OCI-LY3 (cell line): ENCODE data around the gene CHMP4A.
A peak's percentile ranks its signal among the peaks of the same experiment; 100 is the strongest.

Source experiments
- H2AFZ ChIP-seq: fragments of 200-600, 300-600 bp; shearing (Covaris generic); 2 replicates; pipeline ENCODE4 v1.6.0; 2014; ENCODE audit warnings: antibody characterized with exemption, low read depth, low read length
- H3K27ac ChIP-seq: fragments of 200-600, 300-600 bp; sonication (generic); 2 replicates; pipeline ENCODE4 v1.5.1; 2014; ENCODE audit warnings: mild to moderate bottlenecking, low read length, moderate library complexity, mixed read lengths
- H3K27me3 ChIP-seq: fragments of 200-600, 300-600 bp; sonication (generic); 2 replicates; pipeline ENCODE4 v1.6.1; 2014; ENCODE audit warnings: low read depth, low read length, mixed read lengths
- H3K36me3 ChIP-seq: fragments of 200-600, 300-600 bp; sonication (generic); replicated peaks from 2 replicates; pipeline ENCODE3; 2014; ENCODE audit warnings: low read depth, low read length, mixed read lengths
- H3K4me1 ChIP-seq: fragments of 300-600, 200-600 bp; sonication (generic); 2 replicates; pipeline ENCODE4 v1.6.1; 2014; ENCODE audit warnings: low read length, mixed read lengths
- H3K4me2 ChIP-seq: fragments of 200-600, 300-600 bp; sonication (generic); 2 replicates; pipeline ENCODE4 v1.6.1; 2014; ENCODE audit warnings: low read length, mixed read lengths
- H3K4me3 ChIP-seq: fragments of 300-600, 200-600 bp; sonication (generic); 2 replicates; pipeline ENCODE4 v1.5.1; 2014; ENCODE audit warnings: antibody characterized with exemption, mild to moderate bottlenecking, low read length, moderate library complexity
- H3K79me2 ChIP-seq: fragments of 300-600, 200-600 bp; shearing (Covaris generic); 2 replicates; pipeline ENCODE4 v1.6.1; 2014; ENCODE audit warnings: mild to moderate bottlenecking, low read length, mixed read lengths
- H3K9ac ChIP-seq: fragments of 300-600, 200-600 bp; shearing (Covaris generic); 2 replicates; pipeline ENCODE4 v1.6.0; 2014; ENCODE audit warnings: mild to moderate bottlenecking, low read length, moderate library complexity
- H3K9me3 ChIP-seq: fragments of 200-600, 300-600 bp; shearing (Covaris generic); 2 replicates; pipeline ENCODE4 v1.6.1; 2014; ENCODE audit warnings: low read length, mixed read lengths; ENCODE audit not compliant: insufficient read depth
- H4K20me1 ChIP-seq: fragments of 200-600, 300-600 bp; sonication (generic); 2 replicates; pipeline ENCODE4 v1.6.1; 2016; ENCODE audit warnings: low read length, mixed read lengths; ENCODE audit not compliant: insufficient read depth
- CTCF ChIP-seq: fragments of 200-600, 300-600 bp; sonication (generic); IDR thresholded peaks from 2 replicates; pipeline ENCODE4 v1.5.1; 2014; ENCODE audit warnings: antibody characterized with exemption, low read length, low read depth
- EZH2phosphoT487 ChIP-seq: fragments of 200-600 bp; shearing (Covaris generic); IDR thresholded peaks from 2 replicates; pipeline ENCODE4 v1.6.1; 2018; ENCODE audit warnings: antibody characterized with exemption, mixed run types, low read depth

Gene CHMP4A

DNA sequence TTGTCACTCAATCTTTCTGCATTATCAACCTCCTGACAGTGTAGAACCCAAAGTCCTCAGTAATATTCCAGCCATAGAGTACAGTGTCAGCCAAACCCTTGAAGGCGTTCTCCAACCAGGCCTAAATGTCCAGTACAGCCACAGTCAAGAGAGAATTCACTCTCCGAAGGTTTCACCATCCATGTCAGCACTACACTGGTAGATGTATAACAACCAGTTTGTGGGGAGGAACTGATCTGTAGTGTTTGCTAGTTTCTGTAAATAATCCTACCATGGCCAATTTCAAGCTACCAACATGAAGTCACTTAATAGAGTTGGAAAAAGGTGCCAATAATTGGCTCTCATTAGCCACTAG, 3.0 kb upstream of the CHMP4A start:
- Histone ChIP-seq H3K36me3 (no peaks in the 10 kb centered on the region), H3K79me2 (peaks cover 24% of the 10 kb centered on the region), H2AFZ (no peak overlapping the region), H3K27ac (no peak overlapping the region), H3K4me2 (peak overlapping the region; percentile 71), H3K4me3 (peak overlapping the region; percentile 98), H3K4me1 (peaks cover 20% of the 10 kb centered on the region), H3K9me3 (no peaks in the 10 kb centered on the region), H4K20me1 (no peaks in the 10 kb centered on the region), H3K27me3 (no peaks in the 10 kb centered on the region), H3K9ac (no peak overlapping the region)
- TF ChIP-seq CTCF (no peak), EZH2phosphoT487 (no peak)

DNA sequence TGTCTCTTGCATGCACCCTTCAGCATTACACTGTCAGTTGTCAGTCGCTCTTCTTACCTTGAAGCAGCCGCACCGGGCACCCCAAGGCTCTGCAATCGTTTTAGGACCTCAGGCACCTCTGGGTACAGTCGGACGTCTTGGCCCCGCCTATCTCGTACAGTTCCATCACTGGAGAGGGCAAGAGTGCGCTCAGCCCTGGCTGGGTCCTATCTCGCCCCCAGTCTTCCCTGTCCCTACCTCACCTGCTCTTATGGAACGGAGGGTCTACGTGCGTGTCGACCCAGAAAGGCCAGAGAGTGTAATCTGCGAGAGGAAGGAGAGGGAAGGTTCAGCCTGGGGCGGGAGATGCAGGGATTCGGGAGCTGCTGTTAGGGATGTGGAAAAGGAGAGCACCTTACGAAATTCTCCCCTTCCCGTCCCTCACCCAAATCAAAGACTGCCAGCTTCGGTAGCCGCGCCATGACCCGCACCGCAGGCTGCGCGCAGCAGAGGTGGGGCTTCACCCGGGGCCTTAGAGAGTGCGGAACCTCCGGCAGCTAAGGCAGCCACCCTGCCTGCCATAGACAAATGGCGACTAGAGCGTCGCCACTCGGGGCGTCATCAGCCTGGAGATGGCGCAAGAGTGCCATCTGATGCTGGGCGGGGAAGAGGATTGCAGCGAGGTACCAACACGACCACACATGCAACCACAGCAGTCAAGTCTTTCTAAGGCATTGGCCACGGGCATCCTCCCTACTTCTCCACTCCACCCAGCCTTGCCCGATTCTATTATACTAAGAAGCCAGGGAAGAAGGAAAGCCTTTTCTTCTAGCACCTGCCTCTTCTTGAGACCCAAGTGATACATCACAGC, 2.4 kb upstream of the CHMP4A start, which contains the start of gene MDP1:
MDP1 (minus strand) TSS at position 572 of the 850 bp plus-strand sequence; CDS start at position 461, 111 bp downstream.
- Histone ChIP-seq H2AFZ (peak within 1 kb of the TSS; percentile 80; the same call in 1 of the 2 replicates), H4K20me1 (no peaks in the 10 kb centered on the region), H3K36me3 (peaks cover under 1% of the 10 kb centered on the region), H3K4me2 (peak within 1 kb of the TSS; percentile 71), H3K4me3 (peak within 1 kb of the TSS; percentile 98), H3K9me3 (no peaks in the 10 kb centered on the region), H3K4me1 (peaks cover 20% of the 10 kb centered on the region), H3K9ac (peak within 1 kb of the TSS; percentile 94), H3K27ac (peak within 1 kb of the TSS; percentile 74), H3K27me3 (no peaks in the 10 kb centered on the region), H3K79me2 (peaks cover 22% of the 10 kb centered on the region)
- TF ChIP-seq EZH2phosphoT487 = no peak
- TF ChIP-seq CTCF = peak; percentile 79

- H3K27me3 ChIP-seq = no peaks in the 10 kb centered on the region
- no peaks in the 10 kb centered on the region for H4K20me1 ChIP-seq
- peaks cover 20% of the 10 kb centered on the region for H3K4me1 ChIP-seq
- H2AFZ ChIP-seq = 0 out of 2 replicates have a peak overlapping the region, but pooled peaks have one; percentile 60
- H3K27ac ChIP-seq = peak overlapping the region; percentile 81
- H3K4me3 ChIP-seq = peak overlapping the region; percentile 88
- H3K4me2 ChIP-seq = peak overlapping the region; percentile 85
- peaks cover 17% of the 10 kb centered on the region for H3K36me3 ChIP-seq
- H3K9ac ChIP-seq = peak overlapping the region; percentile 80
- TF ChIP-seq CTCF = peak; percentile 12; the same call in 1 of the 2 replicates
- TF ChIP-seq EZH2phosphoT487 = no peak
- no peaks in the 10 kb centered on the region for H3K9me3 ChIP-seq
- H3K79me2 ChIP-seq = peaks cover 10% of the 10 kb centered on the region
These were observed 776 bp upstream of the CHMP4A start for GRCh38 chr14:24213866-24214662.

DNA sequence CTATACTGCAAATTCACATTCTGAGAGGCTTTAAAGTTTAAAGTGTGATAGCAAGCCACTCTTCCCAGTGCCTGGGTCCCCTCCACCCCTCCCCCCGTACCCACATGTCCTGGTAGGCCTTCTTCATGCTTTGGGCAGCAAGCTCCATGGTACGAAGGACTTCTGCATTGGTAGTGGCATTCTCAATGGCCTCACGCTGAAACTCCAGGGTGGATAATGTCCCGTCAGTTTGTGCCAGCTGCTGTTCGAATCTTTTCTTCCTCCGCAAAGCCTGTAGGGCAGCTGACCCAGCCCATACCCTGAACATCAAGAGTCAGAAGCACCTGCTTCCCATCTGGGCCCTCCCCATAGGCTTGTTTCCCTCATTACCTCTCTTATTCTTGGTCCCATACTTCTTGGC, 2.0 kb downstream of the CHMP4A start:
- H3K4me2 ChIP-seq = no peak overlapping the region
- H3K36me3 ChIP-seq = peaks cover 37% of the 10 kb centered on the region
- H3K9ac ChIP-seq = no peak overlapping the region
- no peaks in the 10 kb centered on the region for H3K27me3 ChIP-seq
- TF ChIP-seq EZH2phosphoT487 (no peak), CTCF (no peak)
- no peak overlapping the region for H3K4me3 ChIP-seq
- H3K9me3 ChIP-seq = no peaks in the 10 kb centered on the region
- peaks cover 17% of the 10 kb centered on the region for H3K4me1 ChIP-seq
- no peak overlapping the region for H3K27ac ChIP-seq
- peaks cover 10% of the 10 kb centered on the region for H3K79me2 ChIP-seq
- H2AFZ ChIP-seq = no peak overlapping the region
- no peaks in the 10 kb centered on the region for H4K20me1 ChIP-seq
